DOHH2 (cell line): ENCODE data around the gene TIMM8B.

Source experiments
- H3F3A ChIP-seq: fragments of 200-600 bp; sonication (generic), shearing (Covaris generic); 2 replicates; pipeline ENCODE4 v1.6.0; 2016; ENCODE audit warnings: antibody characterized with exemption, mild to moderate bottlenecking; ENCODE audit not compliant: control insufficient read depth, insufficient read depth
- H3K27ac ChIP-seq: fragments of 200-600 bp; sonication (generic); 2 replicates; pipeline ENCODE4 v1.5.1; 2014; ENCODE audit warnings: low read depth, mild to moderate bottlenecking, low read length, moderate library complexity
- H3K27me3 ChIP-seq: fragments of 200-600 bp; sonication (generic); 2 replicates; pipeline ENCODE4 v1.6.1; 2014; ENCODE audit warnings: mild to moderate bottlenecking, low read length, mixed read lengths; ENCODE audit not compliant: control insufficient read depth
- H3K36me3 ChIP-seq: fragments of 200-600 bp; sonication (generic); 2 replicates; pipeline ENCODE4 v1.6.1; 2014; ENCODE audit warnings: mild to moderate bottlenecking, low read length, moderate library complexity, mixed read lengths; ENCODE audit not compliant: control insufficient read depth
- H3K4me1 ChIP-seq: fragments of 200-600 bp; sonication (generic); 2 replicates; pipeline ENCODE4 v1.6.1; 2014; ENCODE audit warnings: mild to moderate bottlenecking, low read length, mixed read lengths; ENCODE audit not compliant: control insufficient read depth
- H3K4me2 ChIP-seq: fragments of 200-600 bp; sonication (generic); 2 replicates; pipeline ENCODE4 v1.6.0; 2014; ENCODE audit warnings: mild to moderate bottlenecking, low read length, moderate library complexity
- H3K4me3 ChIP-seq: fragments of 200-600 bp; sonication (generic); 2 replicates; pipeline ENCODE4 v1.5.1; 2014; ENCODE audit warnings: mild to moderate bottlenecking, low read length, mixed read lengths
- H3K79me2 ChIP-seq: fragments of 200-600 bp; sonication (generic); 2 replicates; pipeline ENCODE4 v1.6.1; 2014; ENCODE audit warnings: mild to moderate bottlenecking, low read length, mixed read lengths; ENCODE audit not compliant: control insufficient read depth
- H3K9me2 ChIP-seq: fragments of 200-600 bp; sonication (generic); replicated peaks from 2 replicates; pipeline ENCODE4 v1.6.1; 2014; ENCODE audit warnings: mild to moderate bottlenecking, low read length, mixed read lengths; ENCODE audit not compliant: control insufficient read depth
- H3K9me3 ChIP-seq: fragments of 200-600 bp; sonication (generic); 2 replicates; pipeline ENCODE4 v1.6.1; 2014; ENCODE audit warnings: antibody characterized with exemption, low read length, mixed read lengths; ENCODE audit not compliant: control insufficient read depth, insufficient read depth
- H4K20me1 ChIP-seq: fragments of 200-600 bp; sonication (generic); 2 replicates; pipeline ENCODE4 v1.6.0; 2014; ENCODE audit warnings: low read depth, mild to moderate bottlenecking, antibody characterized with exemption, low read length, moderate library complexity; ENCODE audit not compliant: control insufficient read depth, insufficient read depth
- CTCF ChIP-seq: fragments of 200-600 bp; sonication (generic); IDR thresholded peaks from one replicate; pipeline ENCODE4 v1.5.1; 2014; ENCODE audit warnings: antibody characterized with exemption, mild to moderate bottlenecking, low read depth, low read length; ENCODE audit not compliant: poor library complexity, severe bottlenecking
- EZH2phosphoT487 ChIP-seq: fragments of 200-600 bp; sonication (generic); IDR thresholded peaks from 2 replicates; pipeline ENCODE4 v1.6.1; 2017; ENCODE audit warnings: borderline replicate concordance, mild to moderate bottlenecking, antibody characterized with exemption, low read length, moderate library complexity, mixed read lengths

The TIMM8B gene

GRCh38 chr11:112044961-112045360 lies 41.6 kb downstream of the TIMM8B start:
- H3K9me2 ChIP-seq: no peaks in the 10 kb centered on the region
- H3K27ac ChIP-seq: no peak overlapping the region
- peaks cover 7% of the 10 kb centered on the region; the same call in 1 of the 2 replicates for H3K9me3 ChIP-seq
- no peaks in the 10 kb centered on the region for H3K27me3 ChIP-seq
- TF ChIP-seq EZH2phosphoT487 (no peak), CTCF (no peak)
- no peak overlapping the region for H3K4me3 ChIP-seq
- H3K4me1 ChIP-seq: peaks cover 24% of the 10 kb centered on the region
- no peaks in the 10 kb centered on the region for H4K20me1 ChIP-seq
- H3K36me3 ChIP-seq: peaks cover 93% of the 10 kb centered on the region
- H3F3A ChIP-seq: peaks cover 25% of the 10 kb centered on the region
- no peak overlapping the region for H3K4me2 ChIP-seq
- peaks cover 32% of the 10 kb centered on the region for H3K79me2 ChIP-seq

DNA sequence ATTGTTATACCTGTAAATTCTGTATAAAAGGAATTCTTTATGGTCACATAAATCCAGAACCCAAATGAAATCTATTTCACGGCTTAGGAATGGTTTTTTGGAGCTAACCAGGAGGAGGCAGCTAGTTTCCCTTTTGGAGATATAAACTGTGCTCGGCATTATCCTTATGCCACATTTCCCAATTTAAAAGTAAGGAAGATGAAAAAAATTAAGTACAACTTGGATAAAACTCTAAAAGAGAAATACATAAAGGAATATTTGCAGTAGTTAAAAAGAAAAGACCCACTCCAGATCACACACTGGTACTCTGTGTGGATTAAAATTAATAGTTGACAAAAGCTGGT lies 43.6 kb downstream of the TIMM8B start:
- Histone ChIP-seq H3K79me2 (peaks cover 21% of the 10 kb centered on the region), H3K36me3 (peaks cover 88% of the 10 kb centered on the region), H4K20me1 (0 out of 2 replicates have a peak, but pooled peaks cover 2% of the 10 kb centered on the region), H3K4me1 (peaks cover 4% of the 10 kb centered on the region), H3K9me2 (no peaks in the 10 kb centered on the region), H3K9me3 (no peaks in the 10 kb centered on the region), H3K4me3 (no peak overlapping the region), H3K4me2 (no peak overlapping the region), H3K27ac (no peak overlapping the region), H3K27me3 (no peaks in the 10 kb centered on the region), H3F3A (peaks cover 16% of the 10 kb centered on the region)
- no peak for TF ChIP-seq EZH2phosphoT487
- no peak for TF ChIP-seq CTCF

DNA sequence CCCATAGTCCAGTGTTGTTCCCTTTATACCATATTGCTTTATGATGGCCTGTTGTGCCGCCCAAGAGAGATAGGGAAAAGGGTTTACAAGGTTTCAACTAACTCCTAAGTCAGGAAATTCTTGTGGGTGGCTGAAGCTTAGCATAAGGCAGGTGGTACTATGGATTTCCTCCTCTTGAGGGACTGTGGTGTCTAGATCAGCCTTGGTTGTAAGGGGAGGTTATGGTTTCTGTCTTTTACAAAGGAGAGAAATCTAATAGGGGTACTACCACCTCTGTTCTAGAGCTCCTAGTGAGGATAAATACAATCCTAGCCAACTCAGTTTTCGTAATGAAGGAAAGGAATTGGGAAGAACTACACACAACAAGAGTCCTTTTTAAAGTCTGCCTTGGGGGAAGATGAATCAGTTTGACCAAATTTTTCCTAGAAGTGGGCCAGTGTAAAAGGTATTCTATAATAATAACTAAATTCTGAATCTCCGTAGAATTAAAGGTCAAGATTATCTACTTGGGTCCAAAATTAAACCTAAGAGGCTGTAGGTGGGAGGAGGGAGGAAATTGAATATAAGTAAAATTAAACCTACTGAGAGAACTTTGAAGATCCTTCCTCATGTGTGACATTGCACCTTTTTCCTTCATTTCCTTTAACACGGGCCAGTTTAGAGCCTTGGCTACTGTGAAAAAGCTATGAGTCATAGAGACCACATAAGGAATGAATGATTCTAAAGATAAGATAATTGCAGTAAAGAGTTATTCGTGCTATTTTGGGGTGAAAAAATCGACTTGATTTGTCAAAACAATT lies 44.2 kb downstream of the TIMM8B start:
- peaks cover 23% of the 10 kb centered on the region for H3K79me2 ChIP-seq

More for the DNA sequence above, 44.2 kb downstream of the TIMM8B start:
- H3K27me3 ChIP-seq: no peaks in the 10 kb centered on the region
- no peak overlapping the region for H3K4me2 ChIP-seq
- 0 out of 2 replicates have a peak, but pooled peaks cover 2% of the 10 kb centered on the region for H4K20me1 ChIP-seq
- H3K9me2 ChIP-seq: no peaks in the 10 kb centered on the region
- peaks cover 16% of the 10 kb centered on the region for H3F3A ChIP-seq
- H3K36me3 ChIP-seq: peaks cover 88% of the 10 kb centered on the region
- TF ChIP-seq EZH2phosphoT487 (no peak), CTCF (no peak)
- H3K27ac ChIP-seq: no peak overlapping the region
- no peaks in the 10 kb centered on the region for H3K4me1 ChIP-seq
- H3K9me3 ChIP-seq: no peaks in the 10 kb centered on the region
- no peak overlapping the region for H3K4me3 ChIP-seq
